NCI-H1694 (cell line): ENCODE measurements around the gene NR4A2.

ENCODE experiments used
- DNase-seq: peaks from one replicate; lab custom pipeline; 2025; lab: John Stamatoyannopoulos, UW

The NR4A2 gene

GRCh38 chr2:156339865-156340264 lies 7.3 kb upstream of the NR4A2 start:
- DNase-seq: no peak

GRCh38 chr2:156339110-156339847 lies 6.8 kb upstream of the NR4A2 start:
- no peak for DNase-seq

- DNase-seq: no peak
These were observed 6.1 kb upstream of the NR4A2 start for GRCh38 chr2:156338578-156338977.

- peak; percentile 61 for DNase-seq
These were observed 2.3 kb upstream of the NR4A2 start for GRCh38 chr2:156334496-156335478.

DNA sequence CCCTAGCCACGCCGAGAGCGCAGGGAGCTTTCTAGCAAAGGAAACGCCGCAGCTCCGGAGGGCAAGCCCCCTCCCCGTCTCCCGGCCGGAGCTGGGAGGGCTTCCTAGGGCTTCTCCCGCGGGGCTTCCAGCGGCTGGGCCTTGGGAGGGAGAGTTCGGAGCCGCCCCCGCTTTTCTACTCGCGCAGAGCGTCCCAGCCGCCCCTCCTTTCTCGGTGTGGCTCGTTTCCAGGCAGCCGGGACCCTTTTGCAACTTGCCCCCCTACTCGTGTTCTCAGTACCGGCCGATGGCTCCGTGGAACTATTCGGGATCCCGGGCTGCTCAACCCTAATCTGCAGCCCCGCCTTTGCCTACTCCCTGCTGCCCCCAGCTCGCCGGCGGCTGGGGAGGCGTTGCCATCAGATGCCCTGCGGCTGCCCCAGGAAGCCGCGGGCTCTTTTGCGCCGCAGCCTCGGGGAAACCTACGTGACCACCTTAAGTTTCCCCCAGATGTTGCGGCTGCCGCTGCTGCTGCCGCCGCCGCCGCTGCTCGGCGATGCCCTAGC lies 1.5 kb upstream of the NR4A2 start:
- no peak for DNase-seq

- DNase-seq: peak; percentile 24
These were observed 891 bp upstream of the NR4A2 start for GRCh38 chr2:156333274-156333950.

- DNase-seq: no peak
These were observed 312 bp downstream of the NR4A2 start for GRCh38 chr2:156332284-156332533.

DNA sequence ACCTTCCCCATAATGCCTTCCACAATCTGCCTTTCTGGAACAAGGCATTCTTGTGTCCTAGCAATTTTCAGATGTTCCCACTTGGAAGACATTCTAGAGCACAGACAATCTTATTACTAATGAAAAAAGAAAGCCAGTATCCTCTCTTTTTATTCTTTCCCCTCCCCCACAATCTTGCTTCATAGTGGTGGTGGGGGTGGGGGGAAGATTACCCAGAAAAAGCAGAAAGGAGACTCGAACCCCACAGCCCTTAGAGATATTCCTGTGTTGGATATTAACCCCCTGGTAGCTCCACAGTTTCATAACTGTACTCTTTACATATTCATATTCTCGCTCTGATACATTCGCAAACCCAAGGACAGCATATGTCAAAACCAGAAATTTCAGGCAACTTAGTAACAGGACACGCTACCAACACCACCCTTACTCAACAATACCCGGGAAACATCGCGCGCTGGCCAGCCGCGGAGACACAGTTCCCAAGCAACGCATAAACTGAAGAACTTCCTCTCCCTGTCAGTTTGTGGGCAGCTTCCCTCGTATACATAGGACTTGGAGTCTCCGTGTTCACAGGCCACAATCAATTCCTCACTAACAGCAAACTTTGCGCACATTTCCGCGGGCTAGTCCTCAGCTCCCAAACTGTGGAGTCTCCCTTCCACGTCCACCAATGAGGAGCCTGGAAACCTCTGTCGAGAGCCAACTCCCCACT lies 793 bp downstream of the NR4A2 start:
- no peak for DNase-seq

DNA sequence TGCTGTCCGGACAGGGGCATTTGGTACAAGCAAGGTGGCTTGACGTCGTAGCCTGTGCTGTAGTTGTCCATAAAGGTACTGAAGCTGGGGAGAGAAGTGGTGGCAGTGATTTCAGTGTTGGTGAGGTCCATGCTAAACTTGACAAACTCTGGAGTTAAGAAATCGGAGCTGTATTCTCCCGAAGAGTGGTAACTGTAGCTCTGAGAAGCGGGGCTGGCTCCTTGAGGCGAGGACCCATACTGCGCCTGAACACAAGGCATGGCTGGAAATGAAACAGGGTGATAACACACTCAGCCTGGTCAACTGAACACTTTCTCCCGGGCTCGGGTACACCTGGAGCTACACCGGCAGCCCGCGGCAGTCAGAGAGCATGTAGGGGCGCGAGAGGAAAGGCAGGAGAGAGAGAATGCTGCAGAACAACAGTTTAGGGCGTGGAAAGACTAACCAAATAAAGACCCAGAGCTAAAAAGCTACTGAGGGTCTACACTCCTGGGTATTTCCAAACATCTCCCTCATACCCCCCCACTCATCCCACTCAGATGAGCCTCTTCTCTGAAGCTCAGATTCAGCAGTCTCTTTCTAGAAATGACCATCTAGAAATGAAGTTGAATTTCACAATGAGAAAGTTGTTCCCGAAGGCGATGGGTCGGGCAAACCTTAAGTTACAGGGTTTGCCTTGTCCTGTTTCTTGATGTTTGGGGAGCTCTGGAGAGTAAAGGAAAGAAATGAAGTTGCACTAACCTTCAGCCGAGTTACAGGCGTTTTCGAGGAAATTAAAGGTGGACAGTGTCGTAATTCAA lies 2.4 kb downstream of the NR4A2 start:
- DNase-seq: no peak

GRCh38 chr2:156329031-156329926 lies 3.2 kb downstream of the NR4A2 start:
- no peak for DNase-seq

DNA sequence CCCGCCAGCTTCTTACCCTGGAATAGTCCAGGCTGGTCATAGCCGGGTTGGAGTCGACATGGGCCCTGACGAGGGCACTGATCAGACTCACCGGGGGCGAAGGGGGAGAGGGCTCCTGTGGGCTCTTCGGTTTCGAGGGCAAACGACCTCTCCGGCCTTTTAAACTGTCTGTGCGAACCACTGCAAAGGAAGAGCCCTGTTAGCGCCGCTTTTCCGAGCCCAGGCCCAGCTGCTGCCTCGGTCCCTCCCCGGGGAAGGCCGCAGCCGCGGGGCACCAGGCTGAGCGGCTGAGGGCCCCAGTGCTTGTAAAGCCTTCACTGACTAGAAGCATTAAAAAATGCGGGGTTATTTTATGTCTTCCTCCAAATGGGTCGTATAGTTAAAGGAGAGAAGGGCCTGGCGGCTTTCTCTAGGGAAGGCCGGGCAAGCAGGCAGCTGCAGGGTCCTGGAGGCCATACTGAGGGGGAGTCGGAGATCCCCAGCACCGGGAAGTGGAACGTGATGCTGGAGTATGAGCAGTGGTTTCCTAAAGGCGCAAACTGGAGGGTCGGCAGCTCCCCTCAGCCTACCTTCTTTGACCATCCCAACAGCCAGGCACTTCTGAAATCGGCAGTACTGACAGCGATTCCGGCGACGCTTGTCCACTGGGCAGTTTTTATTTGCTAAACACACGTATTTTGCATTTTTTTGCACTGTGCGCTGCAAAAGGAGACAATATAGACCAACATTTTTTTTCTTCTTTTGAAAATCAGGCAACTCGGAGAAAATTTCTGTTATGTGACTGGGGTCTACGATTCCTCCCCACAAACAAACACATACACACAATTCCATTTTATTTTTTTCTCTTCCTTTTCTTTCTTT lies 4.5 kb downstream of the NR4A2 start:
- no peak for DNase-seq

DNA sequence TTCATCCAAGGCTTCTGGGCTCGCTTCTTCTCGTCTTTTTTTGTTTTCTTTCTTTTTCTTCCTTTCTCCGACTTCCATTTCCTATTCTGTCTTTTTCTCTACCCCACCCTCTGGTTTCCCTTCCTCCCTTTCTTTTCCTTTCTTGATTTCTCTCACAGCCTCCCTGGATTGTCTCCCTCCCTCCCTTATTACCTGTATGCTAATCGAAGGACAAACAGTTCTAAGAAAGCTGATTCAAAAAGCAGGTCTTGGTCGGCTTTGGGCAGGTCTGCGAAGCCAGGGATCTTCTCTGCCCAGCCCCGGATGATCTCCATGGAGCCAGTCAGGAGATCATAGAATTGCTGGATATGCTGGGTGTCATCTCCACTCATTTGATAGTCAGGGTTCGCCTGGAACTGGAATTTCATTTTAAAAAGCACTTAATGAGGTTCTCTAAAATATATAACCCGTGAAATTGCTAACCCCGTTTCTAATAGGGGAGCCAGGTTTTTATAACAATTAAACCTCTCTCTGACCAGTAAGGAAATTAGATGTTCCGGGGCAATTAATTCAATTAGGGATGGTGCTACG lies 5.9 kb downstream of the NR4A2 start:
- no peak for DNase-seq

DNA sequence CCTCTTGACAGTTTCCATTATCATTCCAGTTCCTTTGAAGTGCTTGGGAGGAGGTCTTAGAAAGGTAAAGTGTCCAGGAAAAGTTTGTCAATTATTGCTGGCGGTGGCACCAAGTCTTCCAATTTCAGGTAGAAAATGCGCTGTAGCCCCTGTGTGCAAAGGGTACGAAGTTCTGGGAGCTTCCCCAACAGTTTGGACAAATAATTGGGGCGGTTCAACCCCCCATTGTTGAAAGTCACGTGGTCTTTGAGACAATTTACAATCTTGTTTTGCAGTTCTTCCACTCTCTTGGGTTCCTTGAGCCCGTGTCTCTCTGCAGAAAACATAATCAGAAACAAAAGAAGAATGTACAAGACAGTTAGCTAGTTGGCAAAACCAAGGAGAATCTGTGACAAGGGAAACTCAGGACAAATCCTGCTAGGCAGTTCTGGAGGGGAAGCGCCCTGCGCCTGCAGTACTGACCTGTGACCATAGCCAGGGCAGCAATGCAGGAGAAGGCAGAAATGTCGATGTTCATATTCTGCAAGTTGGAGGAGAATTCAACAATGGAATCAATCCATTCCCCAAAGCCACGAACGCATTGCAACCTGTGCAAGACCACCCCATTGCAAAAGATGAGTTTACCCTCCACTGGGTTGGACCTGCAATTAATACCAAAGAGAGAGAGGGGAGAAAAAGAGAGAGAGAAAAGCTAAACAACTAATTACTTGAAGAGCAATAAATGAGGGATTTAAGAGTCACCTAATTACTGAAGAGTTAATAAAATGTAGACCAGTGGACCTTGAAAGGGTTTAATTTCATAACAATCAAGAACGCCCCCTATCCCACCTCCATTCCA lies 6.6 kb downstream of the NR4A2 start:
- no peak for DNase-seq

DNA sequence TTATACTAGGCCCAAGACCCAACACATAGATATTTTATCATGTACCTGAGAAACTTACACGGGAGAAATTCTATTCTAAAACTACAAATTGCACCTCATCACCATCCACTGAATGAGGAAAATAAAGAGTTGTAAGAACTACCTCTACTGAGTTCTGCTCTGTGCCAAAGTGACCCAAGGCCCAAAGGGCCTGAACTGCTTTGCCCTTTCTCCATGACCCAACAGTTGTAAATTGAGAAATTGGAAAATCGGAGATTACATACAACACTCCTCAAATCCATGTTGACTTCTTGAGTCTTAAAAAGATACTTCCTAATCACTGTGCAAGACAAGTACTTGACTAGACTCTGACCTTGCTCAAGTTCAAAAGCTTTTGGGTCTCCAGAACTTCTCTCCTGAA lies 8.8 kb downstream of the NR4A2 start:
- no peak for DNase-seq

DNA sequence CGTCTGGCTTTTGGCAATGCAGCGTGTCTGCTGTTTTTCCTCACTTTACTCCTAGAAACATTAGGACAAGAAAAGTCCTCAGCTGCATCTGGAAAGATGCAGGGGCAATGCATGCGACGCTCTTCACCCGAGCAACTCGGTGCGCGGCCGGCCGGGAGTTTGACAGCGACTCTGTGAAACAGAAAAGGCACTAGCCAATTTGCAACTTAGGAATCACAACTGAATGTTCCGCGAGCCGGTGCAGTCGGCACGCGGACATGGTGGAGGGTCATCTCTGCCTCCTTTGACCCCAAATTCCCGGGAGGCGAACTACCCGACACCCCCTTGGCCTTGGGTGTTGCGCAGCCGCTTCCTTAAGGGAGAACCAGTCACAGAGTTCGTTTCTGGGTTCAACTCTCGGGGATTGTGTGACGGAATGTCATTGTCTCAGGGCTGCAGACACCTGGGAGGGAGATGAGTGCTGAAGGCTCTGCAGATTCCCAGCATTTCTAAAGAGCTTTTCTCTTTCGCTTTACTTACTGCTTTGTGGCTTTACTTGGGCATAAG lies 9.8 kb downstream of the NR4A2 start:
- no peak for DNase-seq

DNA sequence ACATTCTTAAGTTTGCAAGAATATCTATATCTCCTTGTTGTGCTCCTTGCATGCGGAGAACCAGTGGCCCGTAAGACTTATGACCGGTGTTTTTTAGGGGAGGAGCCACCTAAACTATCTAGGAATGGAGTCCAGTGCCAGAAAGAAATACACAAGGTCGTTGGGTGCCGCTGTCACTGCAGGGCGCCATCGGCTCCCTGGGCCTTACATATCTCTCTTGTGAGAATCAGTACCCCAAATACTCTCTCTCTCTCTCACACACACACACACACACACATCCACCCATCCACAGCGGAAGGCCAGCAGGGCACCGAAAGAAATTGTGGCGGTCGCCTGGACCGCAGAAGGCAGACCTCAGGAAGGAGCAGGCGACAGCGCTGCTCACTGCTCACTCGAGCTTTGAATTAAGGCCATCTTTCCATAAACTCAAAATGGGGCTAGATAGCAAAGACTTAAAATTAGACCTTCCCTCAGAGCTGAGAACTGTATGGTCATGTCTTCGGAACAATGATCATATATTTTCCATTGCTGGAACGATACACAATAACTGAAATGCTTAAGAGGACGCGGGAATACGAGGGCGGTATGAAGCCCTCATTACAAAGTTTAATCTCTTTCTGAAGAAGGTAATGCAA lies 10.4 kb downstream of the NR4A2 start:
- no peak for DNase-seq
